GM06990 (cell line): ENCODE results near the gene BUD31.
"Not testable (repeated sequence)": the region's sequence is repeated elsewhere in the genome, so short reads cannot be mapped to it uniquely, and the experiment has no call there.

Experiments
- DNase-seq: peaks from one replicate; pipeline ENCODE4 v3.0.0-alpha.2; 2011; ENCODE audit not compliant: insufficient read length; ENCODE audit errors: extremely low read depth
- H3K27me3 ChIP-seq: replicated peaks from 2 replicates; pipeline ENCODE4 v1.6.0; 2011; ENCODE audit warnings: low read length; ENCODE audit not compliant: control insufficient read depth, insufficient read depth
- H3K36me3 ChIP-seq: 2 replicates; pipeline ENCODE4 v1.5.1; 2011; ENCODE audit warnings: low read length; ENCODE audit not compliant: control insufficient read depth, insufficient read depth
- H3K4me3 ChIP-seq: replicated peaks from 2 replicates; pipeline ENCODE4 v1.5.1; 2011; ENCODE audit warnings: low read depth, mild to moderate bottlenecking, control low read depth, low read length
- CTCF ChIP-seq: IDR thresholded peaks from 2 replicates; pipeline ENCODE4 v1.5.1; 2011; ENCODE audit warnings: low read length, control low read depth, mild to moderate bottlenecking, inconsistent platforms; ENCODE audit not compliant: insufficient read depth, poor library complexity, severe bottlenecking

Gene BUD31

GRCh38 chr7:99424932-99425730 is 16.4 kb downstream of the BUD31 start:
- Histone ChIP-seq H3K4me3 (no peak overlapping the region), H3K36me3 (peaks cover 25% of the 10 kb centered on the region), H3K27me3 (no peaks in the 10 kb centered on the region)
- TF ChIP-seq CTCF = no peak
- no peak for DNase-seq

- Histone ChIP-seq H3K27me3 (no peaks in the 10 kb centered on the region), H3K36me3 (peaks cover 31% of the 10 kb centered on the region), H3K4me3 (no peak overlapping the region)
- no peak for TF ChIP-seq CTCF
- DNase-seq = no peak
Measured at GRCh38 chr7:99428972-99429566, 20.3 kb downstream of the BUD31 start.

- Histone ChIP-seq H3K27me3 (no peaks in the 10 kb centered on the region), H3K36me3 (peaks cover 29% of the 10 kb centered on the region), H3K4me3 (no peak overlapping the region)
- no peak for TF ChIP-seq CTCF
- DNase-seq = no peak
Measured at GRCh38 chr7:99429756-99430155, 21.0 kb downstream of the BUD31 start.

- H3K36me3 ChIP-seq = peaks cover 26% of the 10 kb centered on the region
- not testable (repeated sequence) for H3K4me3 ChIP-seq, H3K27me3 ChIP-seq, DNase-seq
Measured at GRCh38 chr7:99431756-99432540, 23.2 kb downstream of the BUD31 start.

- TF ChIP-seq CTCF = no peak
- no peak for DNase-seq
- no peak overlapping the region for H3K4me3 ChIP-seq
- no peaks in the 10 kb centered on the region for H3K27me3 ChIP-seq
- H3K36me3 ChIP-seq = peaks cover 26% of the 10 kb centered on the region
Measured at GRCh38 chr7:99433158-99433557, 24.4 kb downstream of the BUD31 start.
